H1 (cell line): ENCODE data around the gene ADAMTS4. TPM values are rescaled to one million over a fixed set of nuclear protein-coding genes. Genes with fewer than 3 reads are reported as not detected.
A peak's percentile ranks its signal among the peaks of the same experiment; 100 is the strongest.

Experiments used
- ASH2L ChIP-seq: fragments of 200-600, 300-600 bp; sonication (generic); IDR thresholded peaks from one replicate; pipeline ENCODE4 v1.7.1; 2017; ENCODE audit warnings: low read length
- CBX5 ChIP-seq: fragments of 300-800, 300-1000 bp; sonication (generic); IDR thresholded peaks from 2 replicates; pipeline ENCODE4 v1.7.1; 2016; ENCODE audit warnings: antibody characterized with exemption, low read length, low read depth
- EP300 ChIP-seq, 2 experiments: IDR thresholded peaks; 1 replicate in 1 of 2; 2 replicates in 1 of 2; pipeline ENCODE4 v1.6.1; 2011 to 2012; ENCODE audit warnings: low read depth in 2 of 2, low read length in 2 of 2, mild to moderate bottlenecking in 2 of 2, borderline replicate concordance in 1 of 2, inconsistent platforms in 1 of 2, moderate library complexity in 1 of 2
- EZH2 ChIP-seq: fragments of 200-600 bp; sonication (generic); IDR thresholded peaks from 2 replicates; pipeline ENCODE4 v1.7.1; 2012; ENCODE audit warnings: low read depth, mild to moderate bottlenecking, moderate library complexity, low read length, inconsistent platforms; ENCODE audit not compliant: severe bottlenecking
- FOSL1 ChIP-seq: IDR thresholded peaks from 2 replicates; pipeline ENCODE4 v1.6.1; 2011; ENCODE audit warnings: mild to moderate bottlenecking, low read depth, low read length, moderate library complexity; ENCODE audit not compliant: insufficient read depth
- GTF2F1 ChIP-seq: IDR thresholded peaks from 2 replicates; pipeline ENCODE4 v1.6.1; 2012; ENCODE audit warnings: low read depth, low read length, improper control_type of control experiment, borderline replicate concordance
- HDAC2 ChIP-seq, 2 experiments: fragments of 300-600 bp in 1 of 2; sonication (generic) in 1 of 2; IDR thresholded peaks; 2 replicates each; pipeline ENCODE4 v1.6.1; 2011 to 2012; ENCODE audit warnings: low read depth in 2 of 2, low read length in 2 of 2, mild to moderate bottlenecking in 2 of 2, moderate library complexity in 2 of 2, borderline replicate concordance in 1 of 2, inconsistent platforms in 1 of 2
- JUN ChIP-seq: IDR thresholded peaks from 2 replicates; pipeline ENCODE4 v1.6.1; 2011; ENCODE audit warnings: low read depth, mild to moderate bottlenecking, improper control_type of control experiment, low read length
- JUND ChIP-seq: IDR thresholded peaks from 2 replicates; pipeline ENCODE4 v1.6.1; 2011; ENCODE audit warnings: mild to moderate bottlenecking, improper control_type of control experiment, low read length
- KDM1A ChIP-seq: fragments of 200-600, 300-600 bp; sonication (generic); IDR thresholded peaks from 2 replicates; pipeline ENCODE4 v1.7.1; 2016; ENCODE audit warnings: mild to moderate bottlenecking, low read length, borderline replicate concordance
- KDM4A ChIP-seq: IDR thresholded peaks from one replicate; pipeline ENCODE4 v1.7.1; 2012; ENCODE audit warnings: low read depth, mild to moderate bottlenecking, moderate library complexity, low read length, inconsistent platforms; ENCODE audit not compliant: severe bottlenecking
- KDM5A ChIP-seq: fragments of 200-600 bp; IDR thresholded peaks from 2 replicates; pipeline ENCODE4 v1.7.1; 2012; ENCODE audit warnings: mild to moderate bottlenecking, low read length, inconsistent platforms, mixed read lengths
- NANOG ChIP-seq: IDR thresholded peaks from 2 replicates; pipeline ENCODE4 v1.6.1; 2011; ENCODE audit warnings: low read length, low read depth, mild to moderate bottlenecking, inconsistent platforms; ENCODE audit not compliant: insufficient read depth, poor library complexity, severe bottlenecking
- NRF1 ChIP-seq: IDR thresholded peaks from 2 replicates; pipeline ENCODE4 v1.6.1; 2011; ENCODE audit warnings: mild to moderate bottlenecking, low read depth, low read length, improper control_type of control experiment
- POLR2A ChIP-seq, 2 experiments: IDR thresholded peaks; 1 replicate in 1 of 2; 2 replicates in 1 of 2; pipeline ENCODE4 v1.6.1; 2011; ENCODE audit warnings: low read depth in 2 of 2, low read length in 2 of 2, mild to moderate bottlenecking in 2 of 2; ENCODE audit errors: control extremely low read depth in 1 of 2
- POLR2AphosphoS5 ChIP-seq: IDR thresholded peaks from 2 replicates; pipeline ENCODE4 v1.6.1; 2011; ENCODE audit warnings: low read depth, low read length
- RNF2 ChIP-seq: fragments of 200-900, 300-1000 bp; sonication (generic); IDR thresholded peaks from 2 replicates; pipeline ENCODE4 v1.7.1; 2016; ENCODE audit warnings: borderline replicate concordance, low read depth, mild to moderate bottlenecking, antibody characterized with exemption, low read length; ENCODE audit not compliant: poor library complexity, severe bottlenecking; ENCODE audit errors: missing control alignments
- SIX5 ChIP-seq: IDR thresholded peaks from 2 replicates; pipeline ENCODE4 v1.6.1; 2011; ENCODE audit warnings: mild to moderate bottlenecking, low read depth, low read length
- SRF ChIP-seq: IDR thresholded peaks from 2 replicates; pipeline ENCODE4 v1.6.1; 2011; ENCODE audit warnings: mild to moderate bottlenecking, low read depth, low read length, moderate library complexity
- TAF1 ChIP-seq: IDR thresholded peaks from 2 replicates; pipeline ENCODE4 v1.6.1; 2011; ENCODE audit warnings: mild to moderate bottlenecking, low read depth, low read length
- TAF7 ChIP-seq: optimal IDR thresholded peaks from 2 replicates; pipeline ENCODE3; 2011; ENCODE audit warnings: low read depth, mild to moderate bottlenecking, inconsistent platforms, low read length, moderate library complexity, borderline replicate concordance
- TEAD4 ChIP-seq: IDR thresholded peaks from 2 replicates; pipeline ENCODE4 v1.6.1; 2012; ENCODE audit warnings: low read depth, low read length, inconsistent platforms, mixed read lengths
- polyA plus RNA-seq, 7 experiments: library from polyadenylated mRNA; depleted of rRNA in 3 of 7; stranded (reverse) in 5 of 7; unstranded in 2 of 7; fragments of >200 nt in 5 of 7; fragments of 200-250 nt in 2 of 7; gene quantifications; 1 replicate in 5 of 7; 2 replicates in 1 of 7; 4 replicates in 1 of 7; pipeline versions ENCODE4 v1.2.1 to v1.2.3, GENCODE V29; 2011 to 2013; ENCODE audit warnings: missing spikeins in 2 of 7, mixed read lengths in 2 of 7
- total RNA-seq: library from RNA; stranded (reverse); fragmentation: NEBNext Ultra II Directional; extraction: Animal tissue kit (Norgen Biotek cat#: 25700); gene quantifications from 2 replicates; pipeline ENCODE4 v1.2.1, GENCODE V29; 2021
- TF ChIP-seq, protein P1 (sequence below): IDR thresholded peaks from 2 replicates; pipeline ENCODE4 v1.6.1; 2012; ENCODE audit warnings: inconsistent platforms

Gene ADAMTS4
- total and polyA plus RNA-seq, 2 of the 8 experiments (the other 6 are each of a cell fraction or from before 2014, with no cell fraction given) = 4.6 to 7.2 TPM

DNA sequence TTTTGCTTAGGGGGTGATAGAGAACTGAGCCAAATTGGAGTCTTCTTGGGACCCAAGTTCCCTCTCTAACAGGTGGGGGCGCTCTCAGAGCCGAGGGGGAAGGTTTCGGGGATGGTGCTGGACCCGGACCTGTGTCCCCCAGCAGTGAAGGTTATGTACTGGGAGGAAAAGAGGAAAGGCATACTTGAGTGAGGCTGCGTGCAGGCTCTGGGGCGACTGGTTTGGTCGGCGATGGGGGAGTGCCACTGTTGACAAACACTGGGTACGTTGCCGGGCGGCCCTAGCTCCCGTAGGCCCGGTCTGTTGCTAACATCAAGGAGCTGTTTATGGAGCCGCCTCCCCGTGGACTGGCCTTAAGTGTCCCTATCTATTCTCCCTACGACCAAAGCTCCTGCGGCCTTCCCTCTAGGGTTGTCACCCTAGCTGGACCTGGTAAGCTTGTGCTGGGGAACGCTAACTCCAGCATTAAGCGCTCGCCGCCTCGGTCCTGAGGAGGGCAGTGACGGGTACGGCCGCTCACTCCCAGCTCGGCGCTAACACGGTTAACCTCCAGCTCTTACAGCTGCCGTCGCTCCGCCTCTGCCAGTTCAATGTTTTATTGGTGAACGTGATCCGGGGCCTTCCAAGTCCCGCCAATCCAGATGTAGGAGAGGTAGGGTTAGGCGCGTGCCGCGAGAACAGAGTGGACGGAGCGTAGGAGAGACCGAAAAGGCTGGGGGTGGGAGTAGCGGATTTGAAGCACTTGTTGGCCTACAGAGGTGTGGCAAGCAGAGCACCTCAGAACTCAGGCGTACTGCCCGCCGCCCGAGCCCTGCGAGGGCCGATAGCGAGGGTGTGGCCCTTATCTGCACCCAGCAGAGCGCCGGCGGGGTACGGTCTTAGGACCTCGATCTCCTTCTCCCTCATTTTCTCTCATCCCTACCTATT lies 32.8 kb downstream of the ADAMTS4 start, which contains the start of gene PPOX (continued):
- peak; percentile 76 for TF ChIP-seq TAF1
- TF ChIP-seq TAF7 = no peak
- peak; percentile 76 for TF ChIP-seq ASH2L
- TF ChIP-seq POLR2AphosphoS5 = peak; percentile 75
- TF ChIP-seq KDM5A = no peak
- no peak; the same call in 1 of the 2 replicates for TF ChIP-seq GTF2F1
- TF ChIP-seq SRF = no peak
- TF ChIP-seq POLR2A (IDR thresholded peaks at IDR 0.05; ENCODE audit: control extremely low read depth in 1 of 2, low read depth in 2 of 2, low read length in 2 of 2) = peak; percentile 56 to 84
- no peak for TF ChIP-seq TEAD4
- no peak for TF ChIP-seq NANOG
- TF ChIP-seq EZH2 = no peak
- TF ChIP-seq KDM1A = no peak
- TF ChIP-seq NRF1 = no peak
- no peak for TF ChIP-seq KDM4A
- 0 out of 3 replicates have a peak, but pooled peaks of 1 of the 2 experiments have one; percentile 14 for TF ChIP-seq EP300 (IDR thresholded peaks at IDR 0.05; ENCODE audit: borderline replicate concordance in 1 of 2, low read depth in 2 of 2, low read length in 2 of 2)
- no peak for TF ChIP-seq CBX5
- no peak for TF ChIP-seq HDAC2 (IDR thresholded peaks at IDR 0.05; ENCODE audit: borderline replicate concordance in 1 of 2, low read depth in 2 of 2, low read length in 2 of 2)
- no peak for TF ChIP-seq JUN
- TF ChIP-seq FOSL1 = no peak
- 0 out of 2 replicates have a peak, but pooled peaks have one; percentile 5 for TF ChIP-seq JUND
- TF ChIP-seq SIX5 = no peak
- no peak for TF ChIP-seq RNF2
- TF ChIP-seq, protein P1, sequence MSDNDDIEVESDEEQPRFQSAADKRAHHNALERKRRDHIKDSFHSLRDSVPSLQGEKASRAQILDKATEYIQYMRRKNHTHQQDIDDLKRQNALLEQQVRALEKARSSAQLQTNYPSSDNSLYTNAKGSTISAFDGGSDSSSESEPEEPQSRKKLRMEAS = peak; percentile 90
